PC-9 (cell line): Measurements from ENCODE around the gene DNAH6.

Experiments
- CTCF ChIP-seq: fragments of 200-600 bp; sonication (generic); conservative IDR thresholded peaks from 2 replicates; pipeline ENCODE4 v1.6.1; 2017; ENCODE audit warnings: mixed run types, antibody characterized with exemption, mild to moderate bottlenecking, moderate library complexity
- EZH2 ChIP-seq: fragments of 200-600 bp; sonication (generic); IDR thresholded peaks from 2 replicates; pipeline ENCODE4 v1.8.0; 2017; ENCODE audit warnings: antibody characterized with exemption, low read depth

DNA sequence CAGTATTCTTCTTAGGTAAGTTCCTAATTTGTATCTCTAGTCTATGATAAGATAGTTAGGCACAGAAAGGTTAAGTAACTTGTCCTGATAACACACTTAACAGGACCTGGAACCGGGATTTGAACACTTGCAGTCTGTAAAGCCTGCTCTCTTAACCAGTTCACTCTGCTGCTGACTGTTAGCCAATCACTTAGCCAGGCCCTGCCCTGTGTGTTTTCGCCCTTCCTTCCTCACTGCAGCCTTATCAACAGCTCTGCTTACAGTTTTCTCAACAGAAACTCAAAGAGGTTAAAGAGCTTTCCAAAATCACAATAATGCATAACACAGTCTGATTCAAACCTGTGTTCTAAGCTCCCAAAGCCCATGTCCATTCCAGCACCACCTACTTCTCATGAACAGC, 212.9 kb downstream of the DNAH6 start:
- TF ChIP-seq CTCF (no peak), EZH2 (no peak)
